Fibroblast of pulmonary artery (primary cell): ENCODE results near the gene AIF1.

Source experiments
- DNase-seq: peaks from one replicate; pipeline ENCODE4 v3.0.0-alpha.2; 2010; ENCODE audit warnings: low read depth
- H3K4me3 ChIP-seq: replicated peaks from 2 replicates; pipeline ENCODE4 v1.5.1; 2011; ENCODE audit warnings: low read depth, mild to moderate bottlenecking, control low read depth, low read length, moderate library complexity
- TF ChIP-seq, protein P1 (sequence below): IDR thresholded peaks from 2 replicates; pipeline ENCODE4 v1.5.1; 2011; ENCODE audit warnings: mild to moderate bottlenecking, control low read depth, low read length, inconsistent platforms; ENCODE audit errors: missing control alignments

AIF1 gene

DNA sequence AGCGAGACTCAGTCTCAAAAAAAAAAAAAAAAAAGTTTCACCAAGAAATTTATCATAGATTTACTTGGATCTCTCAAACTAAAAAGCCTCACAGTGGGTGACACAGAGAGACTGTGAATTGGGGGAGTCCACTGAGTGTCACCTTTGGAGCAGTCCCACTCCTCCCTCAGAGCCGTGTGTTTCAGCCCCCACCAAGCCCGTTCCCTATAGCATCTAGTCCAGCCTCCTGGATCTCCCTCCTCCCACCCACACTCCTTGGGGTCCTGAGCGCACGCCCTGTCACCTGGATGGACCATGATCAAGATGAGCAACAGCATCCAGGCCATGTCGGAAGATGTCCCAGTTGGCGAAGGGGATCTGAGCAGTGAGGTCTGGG is 22.6 kb upstream of the AIF1 start:
- no peak overlapping the region for H3K4me3 ChIP-seq
- DNase-seq = no peak
- TF ChIP-seq, protein P1, sequence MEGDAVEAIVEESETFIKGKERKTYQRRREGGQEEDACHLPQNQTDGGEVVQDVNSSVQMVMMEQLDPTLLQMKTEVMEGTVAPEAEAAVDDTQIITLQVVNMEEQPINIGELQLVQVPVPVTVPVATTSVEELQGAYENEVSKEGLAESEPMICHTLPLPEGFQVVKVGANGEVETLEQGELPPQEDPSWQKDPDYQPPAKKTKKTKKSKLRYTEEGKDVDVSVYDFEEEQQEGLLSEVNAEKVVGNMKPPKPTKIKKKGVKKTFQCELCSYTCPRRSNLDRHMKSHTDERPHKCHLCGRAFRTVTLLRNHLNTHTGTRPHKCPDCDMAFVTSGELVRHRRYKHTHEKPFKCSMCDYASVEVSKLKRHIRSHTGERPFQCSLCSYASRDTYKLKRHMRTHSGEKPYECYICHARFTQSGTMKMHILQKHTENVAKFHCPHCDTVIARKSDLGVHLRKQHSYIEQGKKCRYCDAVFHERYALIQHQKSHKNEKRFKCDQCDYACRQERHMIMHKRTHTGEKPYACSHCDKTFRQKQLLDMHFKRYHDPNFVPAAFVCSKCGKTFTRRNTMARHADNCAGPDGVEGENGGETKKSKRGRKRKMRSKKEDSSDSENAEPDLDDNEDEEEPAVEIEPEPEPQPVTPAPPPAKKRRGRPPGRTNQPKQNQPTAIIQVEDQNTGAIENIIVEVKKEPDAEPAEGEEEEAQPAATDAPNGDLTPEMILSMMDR = no peak

DNA sequence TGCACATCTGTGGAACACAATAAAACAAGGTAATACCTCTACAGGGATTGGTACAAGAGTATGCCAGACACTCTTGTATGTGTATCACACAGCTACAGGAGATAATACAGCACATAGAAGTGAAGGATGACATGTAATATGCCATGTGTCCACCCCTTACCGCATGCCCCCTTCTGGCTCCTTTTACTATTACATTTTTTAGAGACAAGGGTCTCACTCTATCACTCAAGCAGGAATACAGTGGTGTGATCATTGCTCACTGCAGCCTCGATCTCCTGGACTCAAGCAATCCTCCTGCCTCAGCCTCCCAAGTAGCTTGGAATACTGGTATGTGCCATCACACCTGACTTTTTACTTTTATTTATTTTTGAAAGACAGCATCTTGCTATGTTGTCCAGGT is 18.0 kb upstream of the AIF1 start:
- DNase-seq = peak; percentile 55
- TF ChIP-seq, protein P1 = peak; percentile 46
- H3K4me3 ChIP-seq = no peak overlapping the region

DNA sequence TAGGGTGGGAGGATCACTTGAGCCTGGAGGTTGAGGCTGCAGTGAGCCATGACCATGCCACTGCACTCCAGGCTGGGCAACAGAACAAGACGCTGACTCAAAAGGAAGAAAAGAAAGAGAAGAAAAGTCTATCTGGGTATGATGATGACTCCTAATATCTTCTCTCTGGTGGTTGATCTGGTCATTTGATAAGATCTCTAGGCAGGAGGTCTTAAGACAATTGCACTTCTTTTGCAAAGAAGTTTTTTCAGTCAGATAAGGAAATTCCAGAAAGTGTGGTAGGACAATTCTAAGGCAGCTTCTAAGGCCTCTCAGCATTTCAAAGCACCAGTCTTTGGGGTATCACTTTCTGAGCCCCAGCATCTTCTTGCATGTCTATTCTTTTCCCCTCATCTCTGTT is 7.7 kb upstream of the AIF1 start:
- H3K4me3 ChIP-seq = no peak overlapping the region
- DNase-seq = no peak
- TF ChIP-seq, protein P1 = no peak

DNA sequence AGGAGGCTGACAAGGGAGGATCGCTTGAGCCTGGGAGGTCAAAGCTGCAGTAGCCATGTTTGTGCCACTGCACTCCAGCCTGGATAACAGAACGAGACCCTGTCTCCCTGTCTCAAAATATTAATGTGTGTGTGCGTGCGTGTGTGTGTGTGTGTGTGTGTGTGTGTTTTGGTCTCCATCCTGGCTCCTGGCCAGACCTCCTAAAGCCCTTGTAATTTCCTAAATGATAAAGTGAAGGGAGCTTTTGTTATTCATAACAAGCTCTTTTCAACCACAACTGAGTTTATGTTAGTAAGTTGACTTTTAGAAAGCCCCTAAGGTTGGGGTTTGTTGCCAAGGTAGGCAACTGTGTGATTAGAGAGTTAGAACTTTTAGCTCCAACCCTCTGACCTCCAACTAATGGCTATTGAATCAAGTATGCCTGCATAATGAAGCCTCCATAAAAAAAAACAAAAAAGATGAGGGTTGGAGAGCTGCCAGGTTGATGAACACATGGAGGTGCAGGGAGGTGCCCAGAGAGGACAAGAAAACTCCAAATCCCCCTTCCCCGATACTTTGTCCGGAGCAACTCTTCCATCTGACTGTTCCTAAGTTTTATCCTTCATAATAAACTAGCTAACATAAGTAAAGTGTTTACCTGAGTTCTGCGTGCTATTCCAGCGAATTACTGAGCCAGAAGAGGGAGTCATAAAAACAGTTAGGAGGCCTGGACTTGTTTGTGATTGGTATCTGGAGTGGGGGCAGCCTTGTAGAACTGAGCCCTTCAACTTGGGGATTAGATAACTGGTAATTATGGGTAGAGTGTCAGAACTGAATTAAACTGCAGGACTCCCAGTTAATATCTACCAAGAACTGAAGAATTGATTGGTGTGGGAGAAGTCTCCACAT is 5.3 kb upstream of the AIF1 start:
- TF ChIP-seq, protein P1 = no peak
- no peak overlapping the region for H3K4me3 ChIP-seq
- peak; percentile 39 for DNase-seq

DNA sequence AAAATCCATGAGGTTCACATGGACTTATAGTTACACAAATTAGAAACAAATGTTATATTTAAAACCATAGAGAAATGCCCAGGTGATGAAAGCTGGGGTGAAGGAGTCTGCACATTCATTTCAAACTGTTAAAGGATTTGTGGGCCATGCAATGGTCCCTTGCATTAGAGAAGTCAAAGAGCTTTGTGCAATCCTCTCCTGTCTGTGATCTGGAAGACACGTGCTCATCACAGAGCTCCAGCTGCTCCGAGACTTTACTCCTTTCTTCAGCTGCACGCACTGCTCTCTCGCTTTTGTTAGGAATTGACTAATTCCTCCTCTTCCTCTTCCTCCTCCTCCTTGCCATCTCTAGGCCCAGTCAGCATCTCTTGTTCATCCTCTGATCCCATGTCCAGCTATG is 4.1 kb upstream of the AIF1 start:
- no peak for DNase-seq
- TF ChIP-seq, protein P1 = no peak
- H3K4me3 ChIP-seq = no peak overlapping the region

DNA sequence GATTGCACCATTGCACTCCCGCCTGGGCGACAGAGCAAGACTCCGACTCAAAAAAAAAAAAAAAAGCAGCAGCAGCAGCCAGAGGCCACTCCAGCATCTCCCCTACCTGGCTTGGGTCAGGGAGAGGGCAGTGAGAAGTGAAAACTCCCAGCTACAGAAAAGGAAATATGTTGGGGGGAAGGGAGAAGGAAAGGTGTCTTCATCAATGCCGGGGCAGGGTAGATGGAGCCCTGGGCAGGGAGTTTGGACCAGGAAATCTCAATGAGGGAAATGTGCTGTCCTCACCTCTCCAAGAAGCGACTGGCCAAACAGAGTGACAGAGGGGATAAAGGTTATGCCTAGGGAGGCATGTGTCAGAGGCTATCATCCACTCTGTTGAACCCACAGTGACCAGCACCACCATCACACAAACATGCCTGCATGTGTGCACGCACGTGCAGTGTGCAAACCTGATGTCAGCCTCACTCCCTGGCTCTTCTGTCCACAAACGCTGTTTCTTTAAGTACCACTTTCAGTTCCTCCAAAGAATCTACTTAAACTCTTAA is 887 bp upstream of the AIF1 start:
- no peak for DNase-seq
- TF ChIP-seq, protein P1 = no peak
- H3K4me3 ChIP-seq = no peak overlapping the region

DNA sequence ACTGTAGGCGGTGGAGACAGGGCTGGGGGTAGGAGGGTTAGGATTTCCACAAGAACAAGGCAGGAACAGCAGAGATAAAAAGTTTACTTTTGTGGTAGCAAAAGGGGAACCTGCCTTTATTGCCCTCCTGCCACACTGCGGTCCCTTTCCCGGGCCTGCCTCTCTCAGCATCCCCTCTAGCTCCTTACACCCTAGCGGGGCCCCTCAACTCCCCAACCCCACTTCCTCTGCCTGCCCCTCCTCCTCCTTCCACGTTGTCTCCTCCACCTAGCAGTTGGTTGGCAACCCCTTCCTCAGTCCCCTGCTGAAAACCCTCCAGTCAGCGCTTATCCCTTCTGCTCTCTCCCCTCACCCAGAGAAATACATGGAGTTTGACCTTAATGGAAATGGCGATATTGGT is 714 bp downstream of the AIF1 start:
- no peak for DNase-seq
- no peak overlapping the region for H3K4me3 ChIP-seq
- TF ChIP-seq, protein P1 = no peak
